Stimulated activated CD4-positive, alpha-beta T cell treated with anti-CD3 and anti-CD28 coated beads, TNF-alpha, amount 100 ng/mL, for 4 hours (primary cell): ENCODE measurements around the gene RAB4B.
"Not testable (repeated sequence)": the region's sequence is repeated elsewhere in the genome, so short reads cannot be mapped to it uniquely, and the experiment has no call there.

Experiments
- DNase-seq, 3 experiments: peaks; one replicate each; pipeline ENCODE4 v3.0.0-alpha.2; 2020; ENCODE audit warnings: low read depth in 3 of 3

Gene RAB4B

GRCh38 chr19:40750874-40751537, 27.0 kb upstream of the RAB4B start, which contains the start of gene SNRPA:
SNRPA (plus strand) TSS chr19:40751203; CDS start chr19:40751409, 206 bp downstream.
- DNase-seq = peak; percentile 92 to 95 (median 92)

GRCh38 chr19:40752257-40752781, 25.7 kb upstream of the RAB4B start:
- DNase-seq = no peak

GRCh38 chr19:40754611-40755247, 23.3 kb upstream of the RAB4B start:
- no peak for DNase-seq

GRCh38 chr19:40755248-40755624, 22.8 kb upstream of the RAB4B start:
- no peak for DNase-seq

GRCh38 chr19:40755791-40756190, 22.3 kb upstream of the RAB4B start:
- no peak for DNase-seq

- no peak for DNase-seq
Observed at GRCh38 chr19:40756502-40757110, 21.4 kb upstream of the RAB4B start.

- DNase-seq = no peak
Observed at GRCh38 chr19:40758491-40758890, 19.6 kb upstream of the RAB4B start.

GRCh38 chr19:40759352-40759751, 18.7 kb upstream of the RAB4B start:
- DNase-seq = no peak

GRCh38 chr19:40762754-40763470, 15.1 kb upstream of the RAB4B start:
- DNase-seq = no peak

GRCh38 chr19:40763526-40763925, 14.5 kb upstream of the RAB4B start:
- no peak for DNase-seq

- no peak for DNase-seq
Observed at GRCh38 chr19:40763963-40764362, 14.1 kb upstream of the RAB4B start.

GRCh38 chr19:40766385-40766784, 11.7 kb upstream of the RAB4B start:
- DNase-seq = not testable (repeated sequence)

- DNase-seq = no peak
Observed at GRCh38 chr19:40768869-40769268, 9.2 kb upstream of the RAB4B start.

- not testable (repeated sequence) for DNase-seq
Observed at GRCh38 chr19:40771101-40771862, 6.8 kb upstream of the RAB4B start.

- DNase-seq = no peak
Observed at GRCh38 chr19:40774916-40775631, 3.0 kb upstream of the RAB4B start, which contains the start of gene MIA. MIA (plus strand) TSS chr19:40775521; CDS start chr19:40775543, 22 bp downstream.

- DNase-seq = no peak
Observed at GRCh38 chr19:40775632-40776022, 2.4 kb upstream of the RAB4B start.

- no peak for DNase-seq
Observed at GRCh38 chr19:40776364-40776763, 1.7 kb upstream of the RAB4B start.

- DNase-seq = peak; percentile 57 to 81 (median 79)
Observed at GRCh38 chr19:40776932-40777644, 959 bp upstream of the RAB4B start.

GRCh38 chr19:40777645-40777936, 456 bp upstream of the RAB4B start:
- DNase-seq = no peak

- no peak for DNase-seq
Observed at GRCh38 chr19:40778706-40779284, 748 bp downstream of the RAB4B start.
